GM18499 (cell line): ENCODE data around the gene GOLPH3L.
"Not testable (repeated sequence)": the region's sequence is repeated elsewhere in the genome, so short reads cannot be mapped to it uniquely, and the experiment has no call there.

ENCODE experiments used
- ATAC-seq: cut with Tn5 transposase; IDR thresholded peaks from one replicate; pipeline ENCODE4 v1.9.1; 2021; ENCODE audit warnings: moderate number of reproducible peaks; ENCODE audit not compliant: insufficient read depth, unreplicated experiment

The GOLPH3L gene

GRCh38 chr1:150661156-150661555 is 35.8 kb downstream of the GOLPH3L start:
- no peak for ATAC-seq

GRCh38 chr1:150660584-150660983 is 36.4 kb downstream of the GOLPH3L start:
- no peak for ATAC-seq

- ATAC-seq, result not testable (repeated sequence)
Measured at GRCh38 chr1:150657064-150657463, 39.9 kb downstream of the GOLPH3L start.

- not testable (repeated sequence) for ATAC-seq
Measured at GRCh38 chr1:150654635-150655034, 42.3 kb downstream of the GOLPH3L start.

GRCh38 chr1:150650193-150650592 is 46.8 kb downstream of the GOLPH3L start:
- ATAC-seq, result no peak

- no peak for ATAC-seq
Measured at GRCh38 chr1:150649441-150650075, 47.4 kb downstream of the GOLPH3L start.

- ATAC-seq, result no peak
Measured at GRCh38 chr1:150642296-150642695, 54.7 kb downstream of the GOLPH3L start.

GRCh38 chr1:150641126-150641815 is 55.7 kb downstream of the GOLPH3L start:
- not testable (repeated sequence) for ATAC-seq

GRCh38 chr1:150638430-150638829 is 58.5 kb downstream of the GOLPH3L start:
- not testable (repeated sequence) for ATAC-seq

GRCh38 chr1:150634839-150635622 is 61.9 kb downstream of the GOLPH3L start:
- not testable (repeated sequence) for ATAC-seq

- peak; percentile 85 for ATAC-seq
Measured at GRCh38 chr1:150629115-150629928, 67.6 kb downstream of the GOLPH3L start, which contains the start of gene ENSA. Gene ENSA (minus strand): TSS chr1:150629612. CDS start chr1:150629470, 142 bp downstream.

GRCh38 chr1:150628766-150629114 is 68.2 kb downstream of the GOLPH3L start:
- ATAC-seq, result no peak

GRCh38 chr1:150627826-150628410 is 69.0 kb downstream of the GOLPH3L start:
- no peak for ATAC-seq

- no peak for ATAC-seq
Measured at GRCh38 chr1:150626150-150626549, 70.8 kb downstream of the GOLPH3L start.

GRCh38 chr1:150624546-150624945 is 72.4 kb downstream of the GOLPH3L start:
- ATAC-seq, result not testable (repeated sequence)

- not testable (repeated sequence) for ATAC-seq
Measured at GRCh38 chr1:150624134-150624533, 72.8 kb downstream of the GOLPH3L start.

GRCh38 chr1:150622303-150622975 is 74.5 kb downstream of the GOLPH3L start:
- no peak for ATAC-seq

GRCh38 chr1:150621497-150622302 is 75.3 kb downstream of the GOLPH3L start:
- ATAC-seq, result no peak

GRCh38 chr1:150620919-150621318 is 76.0 kb downstream of the GOLPH3L start:
- ATAC-seq, result no peak
